GM12878 (cell line): ENCODE results near the gene APH1B. TPM values are rescaled to one million over a fixed set of nuclear protein-coding genes. Genes with fewer than 3 reads are reported as not detected.

Experiments
- ATAC-seq: fragments of 200-7000 bp; cut with Tn5 transposase; 3 replicates; pipeline ENCODE4 v1.9.1; 2020; ENCODE audit warnings: mild to moderate bottlenecking, moderate library complexity
- BruUV-seq: library from RNA; stranded (reverse); fragments of 400-500 nt; replicated peaks from 2 replicates; lab custom pipeline; 2021; lab: Mats Ljungman, UMichigan
- CTCF ChIA-PET: fragments of 300-600 bp; sonication (Branson Sonifier 250); formaldehyde crosslinking; extraction: SDS; loops from one replicate; lab custom pipeline; 2021; ENCODE audit warnings: inconsistent platforms; lab: Yijun Ruan, JAX
- POLR2A ChIA-PET: fragments of 350-600 bp; formaldehyde crosslinking; extraction: SDS; loops from one replicate; lab custom pipeline; 2021; ENCODE audit warnings: inconsistent platforms; lab: Charles Lee
- RAD21 ChIA-PET: fragments of 300-600 bp; sonication (Branson Sonifier 250); formaldehyde crosslinking; loops from one replicate; lab custom pipeline; 2023; ENCODE audit warnings: antibody characterized with exemption; ENCODE audit not compliant: unreplicated experiment; lab: Charles Lee
- SMC1A ChIA-PET: fragments of 300-600 bp; sonication (Branson Sonifier 250); formaldehyde crosslinking; loops from one replicate; lab custom pipeline; 2023; ENCODE audit not compliant: unreplicated experiment, uncharacterized antibody; lab: Charles Lee
- DNase-seq: peaks from one replicate; pipeline ENCODE4 v3.0.0-alpha.2; 2011; ENCODE audit warnings: low read depth, low spot score
- FAIRE-seq: peaks from 3 replicates; lab custom pipeline; 2011; peaks lifted over from hg19 to GRCh38; lab: Jason Lieb, UNC
- H2AFZ ChIP-seq: 2 replicates; pipeline ENCODE4 v1.6.0; 2011; ENCODE audit warnings: low read depth, low read length, control low read depth; ENCODE audit not compliant: control insufficient read depth
- H3K27ac ChIP-seq: 2 replicates; pipeline ENCODE4 v1.5.1; 2011; ENCODE audit warnings: control low read depth; ENCODE audit not compliant: control insufficient read depth, insufficient read depth
- H3K27me3 ChIP-seq, 2 experiments: replicated peaks in 1 of 2; 2 replicates each; pipeline versions ENCODE4 v1.6.0 to v1.6.1; 2011; ENCODE audit warnings: low read length in 1 of 2; ENCODE audit not compliant: control insufficient read depth in 2 of 2, insufficient read depth in 2 of 2
- H3K36me3 ChIP-seq, 2 experiments: 2 replicates each; pipeline ENCODE4 v1.5.1; 2011; ENCODE audit warnings: low read length in 1 of 2; ENCODE audit not compliant: control insufficient read depth in 2 of 2, insufficient read depth in 2 of 2
- H3K4me1 ChIP-seq: 2 replicates; pipeline ENCODE4 v1.6.1; 2011; ENCODE audit warnings: mild to moderate bottlenecking, low read length, moderate library complexity, mixed read lengths; ENCODE audit not compliant: control insufficient read depth, insufficient read depth
- H3K4me2 ChIP-seq: 2 replicates; pipeline ENCODE4 v1.6.0; 2011; ENCODE audit warnings: control low read depth; ENCODE audit not compliant: control insufficient read depth, insufficient read depth
- H3K4me3 ChIP-seq: fragments of 200-600 bp; sonication (generic); 2 replicates; pipeline ENCODE4 v1.5.1; 2016
- H3K79me2 ChIP-seq: 2 replicates; pipeline ENCODE4 v1.6.0; 2011; ENCODE audit warnings: low read length; ENCODE audit not compliant: control insufficient read depth, insufficient read depth
- H3K9ac ChIP-seq: 2 replicates; pipeline ENCODE4 v1.8.0; 2011; ENCODE audit warnings: low read length, control low read depth, mixed read lengths; ENCODE audit not compliant: control insufficient read depth, insufficient read depth
- H3K9me3 ChIP-seq: replicated peaks from 3 replicates; pipeline ENCODE4 v1.5.1; 2011; ENCODE audit warnings: mild to moderate bottlenecking, low read length; ENCODE audit not compliant: control insufficient read depth, insufficient read depth
- H4K20me1 ChIP-seq: 2 replicates; pipeline ENCODE4 v1.6.0; 2011; ENCODE audit not compliant: control insufficient read depth, insufficient read depth
- BCL3 ChIP-seq: IDR thresholded peaks from 2 replicates; pipeline ENCODE4 v1.6.1; 2011; ENCODE audit warnings: borderline replicate concordance, low read depth, mild to moderate bottlenecking, moderate library complexity, low read length; ENCODE audit not compliant: insufficient read depth, poor library complexity, severe bottlenecking
- GABPA ChIP-seq: IDR thresholded peaks from 2 replicates; pipeline ENCODE4 v1.6.1; 2014; ENCODE audit warnings: antibody characterized with exemption, low read depth, mild to moderate bottlenecking, inconsistent platforms
- LARP7 ChIP-seq: fragments of 450-650 bp; IDR thresholded peaks from 2 replicates; pipeline ENCODE4 v1.6.1; 2017; ENCODE audit warnings: mild to moderate bottlenecking
- NBN ChIP-seq: fragments of 450-650 bp; IDR thresholded peaks from 2 replicates; pipeline ENCODE4 v1.6.1; 2016
- NFXL1 ChIP-seq: fragments of 450-650 bp; IDR thresholded peaks from 2 replicates; pipeline ENCODE4 v1.6.1; 2017; ENCODE audit warnings: antibody characterized with exemption, mild to moderate bottlenecking, borderline replicate concordance
- NKRF ChIP-seq: fragments of 450-650 bp; conservative IDR thresholded peaks from 2 replicates; pipeline ENCODE4 v1.6.1; 2017; ENCODE audit warnings: mild to moderate bottlenecking, moderate library complexity
- NRF1 ChIP-seq: conservative IDR thresholded peaks from 2 replicates; pipeline ENCODE4 v1.6.1; 2011; ENCODE audit warnings: mild to moderate bottlenecking, low read depth, low read length, improper control_type of control experiment
- PAX5 ChIP-seq: IDR thresholded peaks from 2 replicates; pipeline ENCODE4 v1.6.1; 2011; ENCODE audit warnings: low read depth, low read length, borderline replicate concordance
- SKIL ChIP-seq: fragments of 450-650 bp; IDR thresholded peaks from 2 replicates; pipeline ENCODE4 v1.6.1; 2017; ENCODE audit warnings: mild to moderate bottlenecking, low read depth, inconsistent platforms; ENCODE audit not compliant: poor library complexity, severe bottlenecking
- SMC3 ChIP-seq: IDR thresholded peaks from 2 replicates; pipeline ENCODE4 v1.6.1; 2011; ENCODE audit warnings: low read length, improper control_type of control experiment, borderline replicate concordance
- SRF ChIP-seq, 2 experiments: IDR thresholded peaks; 2 replicates each; pipeline ENCODE4 v1.6.1; 2011; ENCODE audit warnings: low read depth in 2 of 2, low read length in 2 of 2, mild to moderate bottlenecking in 1 of 2, moderate library complexity in 1 of 2
- STAT3 ChIP-seq: IDR thresholded peaks from 2 replicates; pipeline ENCODE4 v1.6.1; 2011; ENCODE audit warnings: low read depth, low read length, improper control_type of control experiment
- YBX1 ChIP-seq: fragments of 450-650 bp; IDR thresholded peaks from 2 replicates; pipeline ENCODE4 v1.6.1; 2016; ENCODE audit warnings: antibody characterized with exemption
- ZNF622 ChIP-seq: fragments of 450-650 bp; IDR thresholded peaks from 2 replicates; pipeline ENCODE4 v1.6.1; 2017; ENCODE audit warnings: mild to moderate bottlenecking, inconsistent platforms
- WGBS: methylation state at CpG from one replicate; pipeline ENCODE4 v1.1.6; 2016; ENCODE audit warnings: low lambda C conversion rate; ENCODE audit not compliant: insufficient replicate concordance, insufficient coverage; ENCODE audit errors: missing lambda C conversion rate; 5-methylcytosine and 5-hydroxymethylcytosine counted together
- in situ Hi-C: fragments of 300-500 bp; cut with MboI; formaldehyde crosslinking; loops from 9 replicates; pipeline ENCODE4 v1.14.3; 2018; ENCODE audit warnings: mixed read lengths
- intact Hi-C: fragments of 100-400 bp; cut with micrococcal nuclease; formaldehyde crosslinking; loops from one replicate; pipeline ENCODE4 v1.14.2; 2022; ENCODE audit not compliant: unreplicated experiment
- polyA plus RNA-seq, 11 experiments: library from polyadenylated mRNA; depleted of rRNA in 4 of 11; unstranded in 6 of 11; stranded (reverse) in 5 of 11; fragments of >200 nt; fragmentation: Nextera tagmentation in 4 of 11; fragmentation: Illumina TruSeq in 1 of 11; extraction: Ambion mirVana in 4 of 11; extraction: Trizol in 1 of 11; gene quantifications; 1 replicate in 1 of 11; 2 replicates in 10 of 11; pipeline versions ENCODE4 v1.2.1 to v1.2.3, GENCODE V29; 2011 to 2016; ENCODE audit warnings: inconsistent platforms in 2 of 11, missing spikeins in 2 of 11, low read depth in 1 of 11
- total RNA-seq, 4 experiments: library from RNA; depleted of rRNA in 3 of 4; stranded (reverse); fragments of >200 nt in 3 of 4; fragmentation: Illumina TruSeq in 1 of 4; extraction: Trizol in 1 of 4; gene quantifications; 2 replicates each; pipeline versions ENCODE4 v1.2.1 to v1.2.3, GENCODE V29; 2013 to 2021

The APH1B gene
- total and polyA plus RNA-seq, 10 of the 15 experiments (the other 5 are each of a cell fraction or from before 2014, with no cell fraction given), result 5.0 to 20.8 (median 11.1) TPM

- TF ChIP-seq SKIL, result no peak
- TF ChIP-seq YBX1, result no peak
- no peak for TF ChIP-seq STAT3
- no peak for TF ChIP-seq PAX5
- TF ChIP-seq NFXL1, result no peak
- no peak for TF ChIP-seq ZNF622
- TF ChIP-seq NBN, result no peak
- TF ChIP-seq NRF1, result no peak
- TF ChIP-seq BCL3, result no peak
Measured at GRCh38 chr15:63284335-63284734, 6.9 kb downstream of the APH1B start (continued).

GRCh38 chr15:63287109-63287508 is 9.7 kb downstream of the APH1B start:
- BruUV-seq, result no TSS peak
- Histone ChIP-seq H3K9me3 (no peaks in the 10 kb centered on the region), H3K27ac (no peak overlapping the region), H3K79me2 (no peaks in the 10 kb centered on the region), H3K4me2 (no peak overlapping the region), H3K27me3 (no peaks in the 10 kb centered on the region), H2AFZ (no peak overlapping the region), H3K4me1 (no peaks in the 10 kb centered on the region), H3K4me3 (no peak overlapping the region), H3K36me3 (no peaks in the 10 kb centered on the region), H3K9ac (no peak overlapping the region), H4K20me1 (no peaks in the 10 kb centered on the region)
- RAD21 ChIA-PET, result interaction anchor here (0.8 to 6.1 kb wide), 3 partner anchors 92 to 121 kb away, joined by 3 to 62 read pairs (median 4); no protein-coding TSS in a partner anchor
- POLR2A ChIA-PET, result no interaction called here
- no peak for FAIRE-seq
- intact Hi-C loops (loop anchor here (5.0 kb wide), 1 partner anchor 310 kb away; the partner anchor contains the start of gene FBXL22), in situ Hi-C loops (loop anchor here (25.0 kb wide), 1 partner anchor 300 kb away; the partner anchor contains the start of gene FBXL22)
- 87% methylated on average over 2 of the region's 2 CpGs for WGBS
- SMC1A ChIA-PET, result interaction anchor here (0.9 to 6.3 kb wide), 8 partner anchors 9 to 255 kb away, joined by 3 to 92 read pairs (median 6); no protein-coding TSS in a partner anchor
- no peak for ATAC-seq
- CTCF ChIA-PET, result interaction anchor here (0.7 to 11.0 kb wide), 9 partner anchors 39 to 240 kb away, joined by 3 to 145 read pairs (median 5); no protein-coding TSS in a partner anchor
- no peak for DNase-seq
- no peak for TF ChIP-seq GABPA
- TF ChIP-seq SRF (IDR thresholded peaks at IDR 0.05; ENCODE audit: low read depth in 2 of 2, low read length in 2 of 2), result no peak
- no peak for TF ChIP-seq SMC3
- TF ChIP-seq NKRF, result no peak
- TF ChIP-seq LARP7, result no peak
